ENCODE results near the gene LGALS7.
"Not testable (repeated sequence)": the region's sequence is repeated elsewhere in the genome, so short reads cannot be mapped to it uniquely, and the experiment has no call there.

The LGALS7 gene

DNA sequence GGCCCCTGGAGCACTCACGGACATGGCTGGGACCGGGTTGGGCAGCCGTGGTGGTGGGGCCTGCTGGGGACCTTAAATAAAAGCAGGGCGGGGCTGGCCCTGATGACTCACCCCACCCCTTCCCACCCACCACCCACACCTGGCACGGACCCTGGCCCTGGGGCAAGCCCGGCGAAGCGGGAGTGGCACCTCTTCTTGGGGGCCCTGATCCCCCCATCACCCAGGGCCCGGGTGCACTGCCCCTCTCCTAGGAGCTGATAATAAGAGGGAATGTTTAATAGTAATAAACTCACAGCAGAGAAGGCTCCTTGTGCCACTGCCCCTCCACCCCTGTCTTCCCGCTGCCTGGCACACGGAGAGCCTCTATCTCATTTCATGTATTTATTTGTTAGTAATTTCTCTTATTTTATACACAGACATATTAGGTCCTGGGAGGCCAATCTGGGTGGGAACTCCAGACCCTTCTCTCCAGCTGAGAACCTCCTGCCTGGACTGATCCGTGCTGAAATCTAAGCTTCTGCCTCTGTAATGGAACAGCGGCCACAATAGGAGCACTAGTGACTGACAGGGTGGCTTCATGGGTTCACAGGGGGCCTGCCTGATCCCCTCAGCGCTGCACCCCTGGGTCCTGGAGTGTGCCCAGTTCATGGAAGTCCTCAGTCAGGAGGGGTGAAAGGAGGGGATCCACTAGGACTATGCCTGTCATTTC lies at the start of gene LGALS7:
TSS of gene LGALS7 (minus strand) at position 49 of the 709 bp plus-strand sequence. CDS start at position 24, 25 bp downstream.
- no peak for DNase-seq (ENCODE audit: low read depth)
- TF ChIP-seq, protein P1, sequence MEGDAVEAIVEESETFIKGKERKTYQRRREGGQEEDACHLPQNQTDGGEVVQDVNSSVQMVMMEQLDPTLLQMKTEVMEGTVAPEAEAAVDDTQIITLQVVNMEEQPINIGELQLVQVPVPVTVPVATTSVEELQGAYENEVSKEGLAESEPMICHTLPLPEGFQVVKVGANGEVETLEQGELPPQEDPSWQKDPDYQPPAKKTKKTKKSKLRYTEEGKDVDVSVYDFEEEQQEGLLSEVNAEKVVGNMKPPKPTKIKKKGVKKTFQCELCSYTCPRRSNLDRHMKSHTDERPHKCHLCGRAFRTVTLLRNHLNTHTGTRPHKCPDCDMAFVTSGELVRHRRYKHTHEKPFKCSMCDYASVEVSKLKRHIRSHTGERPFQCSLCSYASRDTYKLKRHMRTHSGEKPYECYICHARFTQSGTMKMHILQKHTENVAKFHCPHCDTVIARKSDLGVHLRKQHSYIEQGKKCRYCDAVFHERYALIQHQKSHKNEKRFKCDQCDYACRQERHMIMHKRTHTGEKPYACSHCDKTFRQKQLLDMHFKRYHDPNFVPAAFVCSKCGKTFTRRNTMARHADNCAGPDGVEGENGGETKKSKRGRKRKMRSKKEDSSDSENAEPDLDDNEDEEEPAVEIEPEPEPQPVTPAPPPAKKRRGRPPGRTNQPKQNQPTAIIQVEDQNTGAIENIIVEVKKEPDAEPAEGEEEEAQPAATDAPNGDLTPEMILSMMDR (IDR thresholded peaks at IDR 0.05; ENCODE audit: low read depth, low read length, missing control alignments), result no peak
- H3K4me3 ChIP-seq (ENCODE audit: low read depth, low read length), result no peak within 1 kb of the TSS

DNA sequence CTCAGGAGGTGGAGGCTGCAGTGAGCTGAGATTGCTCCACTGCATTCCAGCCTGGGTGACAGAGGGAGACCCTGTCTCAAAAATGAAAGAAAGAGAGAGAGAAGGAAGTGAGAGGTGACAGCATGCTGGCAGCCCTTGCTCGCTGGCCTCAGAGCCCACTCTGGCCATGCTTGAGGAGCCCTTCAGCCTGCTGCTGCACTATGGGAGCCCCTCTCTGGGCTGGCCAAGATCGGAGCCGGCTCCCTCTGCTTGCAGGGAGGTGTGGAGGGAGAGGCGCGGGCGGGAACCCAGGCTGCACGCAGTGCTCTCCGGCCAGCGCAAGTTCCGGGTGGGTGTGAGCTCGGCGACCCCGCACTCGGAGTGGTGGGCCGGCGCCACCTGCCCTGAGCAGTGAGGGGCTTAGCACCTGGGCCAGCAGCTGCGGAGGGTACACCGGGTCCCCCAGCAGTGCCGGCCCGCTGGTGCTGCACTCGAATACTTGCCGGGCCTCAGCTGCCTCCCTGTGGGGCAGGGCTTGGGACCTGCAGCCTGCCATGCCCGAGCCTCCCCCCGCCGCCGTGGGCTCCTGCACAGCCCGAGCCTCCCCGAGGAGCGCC lies 48.0 kb upstream of the LGALS7 start:
- not testable (repeated sequence) for H3K4me3 ChIP-seq (ENCODE audit: low read depth, low read length); DNase-seq (ENCODE audit: low read depth)

DNA sequence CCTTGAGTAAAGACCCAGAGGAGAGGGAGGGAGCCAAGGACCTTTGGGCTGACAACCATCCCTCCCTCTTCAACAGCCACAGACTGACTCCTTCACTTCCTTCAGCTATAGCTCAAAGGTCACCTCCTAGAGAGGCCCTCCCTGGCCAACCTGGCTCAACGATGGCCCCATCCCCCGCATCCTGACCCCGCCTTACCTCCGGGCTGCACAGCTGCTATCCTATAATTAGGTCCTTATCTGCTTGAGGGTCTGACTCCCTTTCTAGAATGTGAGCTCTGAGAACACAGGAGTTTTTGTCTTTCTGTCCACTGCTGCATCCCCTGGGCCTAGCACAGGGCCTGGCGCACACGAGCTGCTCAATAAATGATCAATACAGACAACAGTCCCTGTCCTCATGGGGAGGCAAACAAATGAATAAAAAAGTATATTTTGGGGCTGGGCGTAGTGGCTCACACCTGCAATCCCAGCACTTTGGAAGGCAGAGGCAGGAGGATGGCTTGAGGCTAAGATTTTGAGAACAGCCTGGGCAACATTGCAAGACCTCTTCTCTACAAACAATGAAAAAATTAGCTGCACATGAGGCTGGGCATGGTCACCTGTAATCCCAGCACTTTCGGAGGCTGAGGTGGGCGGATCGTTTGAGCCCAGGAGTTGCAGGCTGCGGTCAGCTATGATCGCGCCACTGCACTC lies 46.1 kb upstream of the LGALS7 start:
- DNase-seq (ENCODE audit: low read depth), result no peak
- no peak overlapping the region for H3K4me3 ChIP-seq (ENCODE audit: low read depth, low read length)
- TF ChIP-seq, protein P1 (IDR thresholded peaks at IDR 0.05; ENCODE audit: low read depth, low read length, missing control alignments), result no peak

DNA sequence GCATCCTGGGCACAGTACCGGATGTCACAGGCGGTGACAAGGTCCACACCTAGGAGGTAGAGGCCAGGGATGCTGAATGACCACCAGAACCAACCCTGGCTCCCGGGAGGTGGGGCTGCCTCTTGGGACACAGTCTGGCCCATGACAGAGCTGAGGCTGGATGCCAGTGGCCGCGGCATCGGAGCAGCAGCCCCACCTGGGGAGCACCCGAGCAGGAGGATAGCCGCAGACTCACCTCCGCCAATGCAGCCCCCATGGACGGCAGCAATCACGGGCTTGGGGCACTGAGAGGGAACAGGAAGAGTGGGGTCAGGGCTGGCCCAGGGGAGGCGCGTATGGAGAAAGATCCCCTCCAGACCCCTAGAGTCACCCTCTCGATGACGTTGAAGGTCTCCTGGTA lies 43.8 kb upstream of the LGALS7 start:
- no peak overlapping the region for H3K4me3 ChIP-seq (ENCODE audit: low read depth, low read length)
- no peak for DNase-seq (ENCODE audit: low read depth)
- TF ChIP-seq, protein P1 (IDR thresholded peaks at IDR 0.05; ENCODE audit: low read depth, low read length, missing control alignments), result no peak

DNA sequence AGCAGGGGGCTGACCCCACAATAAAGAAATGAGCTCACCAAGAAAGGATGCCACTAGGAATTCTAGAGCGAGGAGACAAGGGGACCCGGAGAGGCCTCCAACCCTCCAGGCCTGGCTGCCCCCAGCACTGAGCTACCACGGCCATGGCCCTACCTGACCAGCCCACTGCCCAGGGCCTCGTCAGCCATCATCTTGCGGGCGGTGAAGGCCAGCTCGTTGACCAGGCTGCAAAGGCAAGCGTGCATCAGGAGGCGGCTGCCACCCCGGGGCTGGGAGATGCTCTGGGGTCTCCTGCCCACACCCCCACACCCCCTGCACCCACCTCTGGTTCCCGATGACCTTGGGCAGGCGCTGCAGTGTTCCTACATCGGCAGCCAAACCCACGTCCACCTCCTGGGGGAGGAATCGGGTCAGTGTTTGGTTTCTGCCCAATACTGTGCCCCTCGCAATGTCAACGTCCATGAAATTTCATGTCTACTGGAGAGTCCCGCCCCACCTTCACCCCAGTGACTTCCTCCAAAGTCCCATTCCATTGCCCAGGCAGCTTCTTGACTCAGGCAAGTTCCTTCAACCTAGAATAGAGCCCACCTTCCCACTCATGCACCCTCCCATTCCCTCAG lies 42.9 kb upstream of the LGALS7 start:
- TF ChIP-seq, protein P1 (IDR thresholded peaks at IDR 0.05; ENCODE audit: low read depth, low read length, missing control alignments), result no peak
- no peak overlapping the region for H3K4me3 ChIP-seq (ENCODE audit: low read depth, low read length)
- no peak for DNase-seq (ENCODE audit: low read depth)

DNA sequence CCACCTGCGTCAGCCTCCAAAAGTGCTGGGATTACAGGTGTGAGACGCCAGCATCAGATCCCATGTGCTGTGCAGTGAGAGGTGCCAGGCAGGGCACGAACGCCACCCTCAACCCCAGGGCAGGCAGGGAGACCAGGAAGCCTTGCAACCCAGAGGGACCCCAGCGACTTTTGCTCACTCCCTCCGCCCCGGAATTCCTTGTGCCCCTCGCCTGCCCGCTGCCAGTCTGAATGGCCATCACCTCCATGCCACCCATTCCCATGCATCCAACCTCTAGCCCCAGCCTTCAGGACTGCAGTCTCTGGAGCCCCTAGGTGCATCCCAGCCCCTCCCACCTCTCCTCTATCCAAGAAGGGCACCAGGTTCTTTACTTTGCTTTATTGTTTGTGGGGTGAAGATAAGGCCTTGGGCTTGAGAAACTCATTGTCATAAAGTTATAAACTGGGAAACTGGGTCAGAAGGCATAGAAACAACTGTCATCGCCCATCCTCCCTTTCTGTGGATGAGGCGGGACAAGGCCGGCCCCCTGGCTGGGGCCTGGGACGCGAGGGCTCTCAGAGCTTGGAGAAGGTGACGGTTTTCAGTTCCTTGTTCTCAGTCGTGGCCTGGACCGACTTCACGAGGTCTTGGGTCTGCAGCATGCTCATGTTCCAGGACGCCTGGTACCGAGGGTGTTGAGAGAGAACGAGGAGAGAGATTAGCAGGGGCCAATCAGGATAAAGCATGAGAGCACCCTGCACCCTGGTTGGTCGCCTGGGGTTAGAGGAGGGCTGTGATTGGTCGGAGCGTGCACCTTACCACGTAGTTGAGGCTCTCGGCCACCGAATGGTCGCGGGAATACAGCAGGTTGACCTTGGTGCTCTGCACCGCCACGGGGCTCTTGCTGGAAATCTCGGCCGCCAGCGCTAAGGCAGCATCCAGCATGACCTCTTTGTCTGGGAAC lies 42.0 kb upstream of the LGALS7 start:
- TF ChIP-seq, protein P1 (IDR thresholded peaks at IDR 0.05; ENCODE audit: low read depth, low read length, missing control alignments), result no peak
- DNase-seq (ENCODE audit: low read depth), result no peak
- no peak overlapping the region for H3K4me3 ChIP-seq (ENCODE audit: low read depth, low read length)

DNA sequence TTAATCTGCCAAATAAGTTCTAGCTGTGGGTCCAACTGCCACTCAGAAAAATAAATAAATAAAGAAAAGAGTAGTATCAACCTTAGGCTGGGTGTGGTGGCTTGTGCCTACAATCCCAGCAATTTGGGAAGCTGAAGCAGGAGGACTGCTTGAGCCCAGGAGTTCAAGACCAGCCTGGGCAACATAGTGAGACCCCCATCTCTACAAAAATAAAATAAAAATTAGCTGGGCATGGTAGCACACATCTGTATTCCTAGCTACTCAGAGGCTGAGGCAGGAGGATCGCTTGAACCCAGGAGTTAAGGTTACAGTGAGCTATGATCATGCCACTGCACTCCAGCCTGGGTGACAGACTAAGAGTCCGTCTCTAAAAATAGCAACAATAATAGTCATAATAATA lies 40.6 kb upstream of the LGALS7 start:
- not testable (repeated sequence) for H3K4me3 ChIP-seq (ENCODE audit: low read depth, low read length); DNase-seq (ENCODE audit: low read depth)
